BLaER1 treated with 17β-estradiol and CSF1 and Interleukin-3, amounts not matched to agents 10 nM and 100 nM (cell line): Measurements from ENCODE around the gene MIB1.

Experiments
- H3K27ac ChIP-seq, 11 experiments: shearing (Covaris generic); formaldehyde crosslinking; 2 replicates each; pipeline ENCODE4 v1.8.1; 2022
- H3K27me3 ChIP-seq, 11 experiments: shearing (Covaris generic); formaldehyde crosslinking; 2 replicates each; pipeline ENCODE4 v1.8.1; 2022
- H3K36me3 ChIP-seq, 11 experiments: shearing (Covaris generic); formaldehyde crosslinking; 2 replicates each; pipeline ENCODE4 v1.8.1; 2022
- H3K4me1 ChIP-seq, 10 experiments: shearing (Covaris generic); formaldehyde crosslinking; 2 replicates each; pipeline ENCODE4 v1.8.1; 2022
- H3K4me2 ChIP-seq, 11 experiments: shearing (Covaris generic); formaldehyde crosslinking; 2 replicates each; pipeline ENCODE4 v1.8.1; 2022
- H3K4me3 ChIP-seq, 10 experiments: shearing (Covaris generic); formaldehyde crosslinking; 2 replicates each; pipeline ENCODE4 v1.8.1; 2022
- H3K9ac ChIP-seq, 11 experiments: shearing (Covaris generic); formaldehyde crosslinking; 2 replicates each; pipeline ENCODE4 v1.8.1; 2022
- H3K9me3 ChIP-seq, 11 experiments: shearing (Covaris generic); formaldehyde crosslinking; replicated peaks in 1 of 11; 2 replicates each; pipeline ENCODE4 v1.8.1; 2022
- H4K20me1 ChIP-seq, 11 experiments: shearing (Covaris generic); formaldehyde crosslinking; 2 replicates each; pipeline ENCODE4 v1.8.1; 2022
- Cebpa-rat ChIP-seq, 11 experiments: shearing (Covaris generic); IDR thresholded peaks; 2 replicates each; pipeline ENCODE4 v1.8.1; 2022

Gene MIB1

GRCh38 chr18:21808185-21808584 is 67.6 kb downstream of the MIB1 start:
- Histone ChIP-seq H3K9ac (no peak overlapping the region), H3K27me3 (no peaks in the 10 kb centered on the region), H3K9me3 (peaks cover 17 to 32% (median 23%) of the 10 kb centered on the region in 11 experiments), H3K4me2 (no peak overlapping the region), H3K27ac (no peak overlapping the region), H4K20me1 (0 out of 22 replicates have a peak, but pooled peaks cover 0 to under 1% (median 0%) of the 10 kb centered on the region in 11 experiments), H3K4me3 (no peak overlapping the region), H3K36me3 (peaks cover 63 to 84% (median 76%) of the 10 kb centered on the region in 11 experiments), H3K4me1 (peaks cover 6 to 21% (median 11%) of the 10 kb centered on the region in 10 experiments)
- TF ChIP-seq Cebpa-rat (IDR thresholded peaks at IDR 0.05), result no peak

DNA sequence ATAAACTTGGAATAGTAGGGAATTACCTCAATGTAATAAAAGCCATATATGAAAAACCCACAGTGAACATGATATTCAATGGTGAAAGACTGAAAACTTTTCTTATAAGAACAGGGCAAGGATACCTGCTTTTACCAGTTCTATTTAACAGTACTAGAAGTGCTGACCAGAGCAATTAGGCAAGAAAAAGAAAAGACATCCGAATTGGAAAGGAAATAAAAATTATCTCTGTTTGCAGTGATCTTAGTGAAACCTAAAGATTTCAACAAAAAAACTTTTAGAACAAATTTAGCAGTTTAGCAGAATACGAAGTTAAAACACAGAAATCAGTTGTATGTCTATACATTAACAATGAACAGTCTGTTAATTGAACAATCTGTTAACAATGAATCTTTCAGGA is 69.1 kb downstream of the MIB1 start:
- Histone ChIP-seq H4K20me1 (peaks cover 0 to 12% (median 0%) of the 10 kb centered on the region in 11 experiments; a peak in 2 of 22 replicates), H3K4me2 (no peak overlapping the region), H3K9ac (no peak overlapping the region), H3K36me3 (peaks cover 58 to 87% (median 70%) of the 10 kb centered on the region in 11 experiments), H3K27me3 (no peaks in the 10 kb centered on the region), H3K27ac (no peak overlapping the region), H3K9me3 (peaks cover 17 to 32% (median 23%) of the 10 kb centered on the region in 11 experiments), H3K4me3 (no peak overlapping the region), H3K4me1 (peaks cover 0 to 30% (median 22%) of the 10 kb centered on the region in 10 experiments; a peak in 14 of 20 replicates)
- TF ChIP-seq Cebpa-rat (IDR thresholded peaks at IDR 0.05), result no peak

GRCh38 chr18:21815101-21815500 is 74.5 kb downstream of the MIB1 start:
- TF ChIP-seq Cebpa-rat (IDR thresholded peaks at IDR 0.05), result no peak
- peaks cover 0 to 5% (median 0%) of the 10 kb centered on the region in 11 experiments; a peak in 4 of 22 replicates for H3K9me3 ChIP-seq
- H3K27ac ChIP-seq, result no peak overlapping the region
- H3K4me1 ChIP-seq, result peaks cover 0 to 30% (median 22%) of the 10 kb centered on the region in 10 experiments; a peak in 14 of 20 replicates
- no peaks in the 10 kb centered on the region for H3K27me3 ChIP-seq
- no peak overlapping the region for H3K4me2 ChIP-seq
- H3K36me3 ChIP-seq, result peaks cover 41 to 80% (median 63%) of the 10 kb centered on the region in 11 experiments
- H3K9ac ChIP-seq, result no peak overlapping the region
- H4K20me1 ChIP-seq, result peaks cover 0 to 12% (median 0%) of the 10 kb centered on the region in 11 experiments; a peak in 2 of 22 replicates
- H3K4me3 ChIP-seq, result no peak overlapping the region

DNA sequence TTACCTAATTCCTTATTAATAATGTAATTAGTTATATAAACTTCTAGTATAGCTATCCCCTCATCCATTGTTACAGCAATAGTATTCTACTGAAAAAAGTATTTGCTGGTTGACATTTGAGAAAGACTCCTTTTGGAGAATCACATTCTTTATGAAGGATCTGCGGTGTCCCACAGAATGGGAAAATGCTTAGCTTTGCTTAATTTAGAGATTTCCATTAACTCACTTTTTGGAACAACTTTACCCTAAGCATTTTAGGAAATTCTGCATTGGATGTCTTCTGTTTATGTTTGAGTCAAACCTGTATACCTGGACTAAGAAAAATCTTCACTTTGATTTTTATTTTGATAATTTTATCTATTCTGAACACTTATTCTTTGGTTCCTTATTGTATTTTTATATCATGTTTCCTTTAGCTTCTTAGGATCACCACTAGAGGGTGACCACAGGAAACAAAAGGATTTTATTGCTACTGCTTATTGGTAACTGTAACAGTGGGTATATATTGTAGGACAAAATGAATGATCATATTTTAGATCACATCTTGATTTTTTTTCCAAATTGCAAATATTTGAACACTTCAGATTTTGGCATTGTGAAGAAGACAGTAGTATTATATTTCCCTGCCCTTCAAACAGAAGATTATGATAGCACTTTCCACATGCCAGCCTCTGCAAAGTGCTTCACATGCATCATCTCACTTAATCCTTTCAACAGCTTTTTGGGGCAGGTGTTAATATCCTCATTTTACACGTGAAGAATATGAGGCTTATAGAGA is 79.6 kb downstream of the MIB1 start:
- H3K36me3 ChIP-seq, result peaks cover 52 to 86% (median 72%) of the 10 kb centered on the region in 11 experiments
- no peaks in the 10 kb centered on the region for H4K20me1 ChIP-seq
- H3K27ac ChIP-seq, result no peak overlapping the region
- H3K4me2 ChIP-seq, result no peak overlapping the region
- TF ChIP-seq Cebpa-rat (IDR thresholded peaks at IDR 0.05), result no peak
- H3K9ac ChIP-seq, result no peak overlapping the region
- no peaks in the 10 kb centered on the region for H3K27me3 ChIP-seq
- no peaks in the 10 kb centered on the region for H3K4me1 ChIP-seq
- H3K9me3 ChIP-seq, result no peaks in the 10 kb centered on the region
- H3K4me3 ChIP-seq, result no peak overlapping the region

- peaks cover 48 to 86% (median 69%) of the 10 kb centered on the region in 11 experiments for H3K36me3 ChIP-seq
- H3K27me3 ChIP-seq, result no peaks in the 10 kb centered on the region
- H3K9ac ChIP-seq, result no peak overlapping the region
- no peak for TF ChIP-seq Cebpa-rat (IDR thresholded peaks at IDR 0.05)
- H3K9me3 ChIP-seq, result no peaks in the 10 kb centered on the region
- no peak overlapping the region for H3K4me3 ChIP-seq
- H3K4me1 ChIP-seq, result no peaks in the 10 kb centered on the region
- no peak overlapping the region for H3K27ac ChIP-seq
- no peaks in the 10 kb centered on the region for H4K20me1 ChIP-seq
- no peak overlapping the region for H3K4me2 ChIP-seq
These were observed 80.2 kb downstream of the MIB1 start for GRCh38 chr18:21820811-21821143.

GRCh38 chr18:21823848-21824247 is 83.3 kb downstream of the MIB1 start:
- no peak for TF ChIP-seq Cebpa-rat (IDR thresholded peaks at IDR 0.05)
- no peak overlapping the region for H3K4me2 ChIP-seq
- H3K27me3 ChIP-seq, result no peaks in the 10 kb centered on the region
- H3K36me3 ChIP-seq, result peaks cover 26 to 62% (median 46%) of the 10 kb centered on the region in 11 experiments
- no peaks in the 10 kb centered on the region for H3K9me3 ChIP-seq
- H3K4me1 ChIP-seq, result no peaks in the 10 kb centered on the region
- H3K4me3 ChIP-seq, result no peak overlapping the region
- H3K9ac ChIP-seq, result no peak overlapping the region
- H4K20me1 ChIP-seq, result no peaks in the 10 kb centered on the region
- no peak overlapping the region for H3K27ac ChIP-seq

GRCh38 chr18:21826196-21826595 is 85.6 kb downstream of the MIB1 start:
- no peak for TF ChIP-seq Cebpa-rat (IDR thresholded peaks at IDR 0.05)

GRCh38 chr18:21826641-21827302 is 86.2 kb downstream of the MIB1 start:
- peaks cover 11 to 45% (median 30%) of the 10 kb centered on the region in 11 experiments for H3K36me3 ChIP-seq
- H3K27me3 ChIP-seq, result no peaks in the 10 kb centered on the region
- TF ChIP-seq Cebpa-rat (IDR thresholded peaks at IDR 0.05), result no peak
- H3K4me3 ChIP-seq, result no peak overlapping the region
- H3K27ac ChIP-seq, result no peak overlapping the region
- no peak overlapping the region for H3K9ac ChIP-seq
- H3K9me3 ChIP-seq, result no peaks in the 10 kb centered on the region
- H3K4me2 ChIP-seq, result no peak overlapping the region
- H4K20me1 ChIP-seq, result no peaks in the 10 kb centered on the region; a peak in 1 of 22 replicates
- H3K4me1 ChIP-seq, result no peaks in the 10 kb centered on the region

More at GRCh38 chr18:21826196-21826595, 85.6 kb downstream of the MIB1 start:
- H3K4me2 ChIP-seq, result no peak overlapping the region
- no peak overlapping the region for H3K4me3 ChIP-seq
- H3K27ac ChIP-seq, result no peak overlapping the region
- H3K27me3 ChIP-seq, result no peaks in the 10 kb centered on the region
- H3K9ac ChIP-seq, result no peak overlapping the region
- no peaks in the 10 kb centered on the region; a peak in 1 of 22 replicates for H4K20me1 ChIP-seq
- H3K4me1 ChIP-seq, result no peaks in the 10 kb centered on the region
- no peaks in the 10 kb centered on the region for H3K9me3 ChIP-seq
- H3K36me3 ChIP-seq, result peaks cover 12 to 45% (median 33%) of the 10 kb centered on the region in 11 experiments; a peak in 21 of 22 replicates

GRCh38 chr18:21830532-21830931 is 89.9 kb downstream of the MIB1 start:
- Histone ChIP-seq H4K20me1 (no peaks in the 10 kb centered on the region; a peak in 3 of 22 replicates), H3K4me2 (no peak overlapping the region), H3K36me3 (peaks cover 8 to 39% (median 18%) of the 10 kb centered on the region in 11 experiments; a peak in 15 of 22 replicates), H3K27ac (no peak overlapping the region), H3K27me3 (no peaks in the 10 kb centered on the region), H3K4me3 (no peak overlapping the region), H3K9me3 (no peaks in the 10 kb centered on the region), H3K4me1 (no peaks in the 10 kb centered on the region), H3K9ac (no peak overlapping the region)
- no peak for TF ChIP-seq Cebpa-rat (IDR thresholded peaks at IDR 0.05)
